IMR-90 (cell line): ENCODE data around the gene TMEM95. TPM values are rescaled to one million over a fixed set of nuclear protein-coding genes. Genes with fewer than 3 reads are reported as not detected.
A peak's percentile ranks its signal among the peaks of the same experiment; 100 is the strongest.

ENCODE experiments used
- ATAC-seq: fragments of 200-7000 bp; cut with Tn5 transposase; 2 replicates; pipeline ENCODE4 v1.9.1; 2020; ENCODE audit warnings: low read depth, mild to moderate bottlenecking, moderate library complexity
- BruUV-seq: library from RNA; stranded (reverse); fragments of 400-500 nt; replicated peaks from 2 replicates; lab custom pipeline; 2021; lab: Mats Ljungman, UMichigan
- CTCF ChIA-PET: fragments of 300-600 bp; formaldehyde crosslinking; extraction: SDS; loops from one replicate; lab custom pipeline; 2021; ENCODE audit warnings: antibody characterized with exemption; lab: Yijun Ruan, JAX
- POLR2A ChIA-PET: fragments of 300-600 bp; sonication (Branson Sonifier 250); formaldehyde crosslinking; loops from one replicate; lab custom pipeline; 2022; ENCODE audit warnings: antibody characterized with exemption; ENCODE audit not compliant: unreplicated experiment; lab: Charles Lee
- DNase-seq: peaks from one replicate; pipeline ENCODE4 v3.0.0; 2013
- H2AFZ ChIP-seq: replicated peaks from 2 replicates; pipeline ENCODE3; 2013; ENCODE audit warnings: low read length, mild to moderate bottlenecking; ENCODE audit not compliant: poor library complexity
- H2AK5ac ChIP-seq: 2 replicates; pipeline ENCODE4 v1.6.1; 2013; ENCODE audit warnings: low read depth, low read length, inconsistent platforms
- H2AK9ac ChIP-seq: replicated peaks from 2 replicates; pipeline ENCODE3; 2013; ENCODE audit warnings: mild to moderate bottlenecking, low read depth, low read length, moderate library complexity; ENCODE audit not compliant: poor library complexity
- H2BK120ac ChIP-seq: 2 replicates; pipeline ENCODE4 v1.6.1; 2013; ENCODE audit warnings: low read depth, low read length, inconsistent platforms
- H2BK15ac ChIP-seq: 3 replicates; pipeline ENCODE4 v1.6.1; 2013; ENCODE audit warnings: low read depth, low read length, inconsistent platforms
- H2BK20ac ChIP-seq: 2 replicates; pipeline ENCODE4 v1.6.1; 2013; ENCODE audit warnings: low read depth, mild to moderate bottlenecking, inconsistent platforms, low read length, moderate library complexity
- H2BK5ac ChIP-seq: 2 replicates; pipeline ENCODE4 v1.6.1; 2013; ENCODE audit warnings: mild to moderate bottlenecking, low read depth, low read length, inconsistent platforms; ENCODE audit not compliant: poor library complexity, severe bottlenecking
- H3K14ac ChIP-seq: replicated peaks from 2 replicates; pipeline ENCODE4 v1.6.1; 2013; ENCODE audit warnings: low read depth, low read length, inconsistent platforms
- H3K18ac ChIP-seq: 2 replicates; pipeline ENCODE4 v1.6.1; 2013; ENCODE audit warnings: low read depth, low read length, control low read depth
- H3K23ac ChIP-seq: 2 replicates; pipeline ENCODE4 v1.6.1; 2013; ENCODE audit warnings: low read depth, low read length, inconsistent platforms
- H3K27ac ChIP-seq: 2 replicates; pipeline ENCODE4 v1.5.1; 2013; ENCODE audit warnings: mild to moderate bottlenecking, control low read depth, low read length; ENCODE audit not compliant: insufficient read depth
- H3K27me3 ChIP-seq: 2 replicates; pipeline ENCODE4 v1.6.1; 2013; ENCODE audit warnings: low read length; ENCODE audit not compliant: control insufficient read depth, insufficient read depth
- H3K36me3 ChIP-seq: 2 replicates; pipeline ENCODE4 v1.6.1; 2013; ENCODE audit warnings: low read length, mixed read lengths; ENCODE audit not compliant: control insufficient read depth, insufficient read depth
- H3K4ac ChIP-seq: 2 replicates; pipeline ENCODE4 v1.6.1; 2013; ENCODE audit warnings: low read depth, low read length, inconsistent platforms
- H3K4me1 ChIP-seq: 2 replicates; pipeline ENCODE4 v1.6.1; 2013; ENCODE audit warnings: low read length, mixed read lengths; ENCODE audit not compliant: control insufficient read depth, insufficient read depth
- H3K4me2 ChIP-seq: 2 replicates; pipeline ENCODE4 v1.6.1; 2013; ENCODE audit warnings: low read depth, mild to moderate bottlenecking, control low read depth, low read length, moderate library complexity
- H3K4me3 ChIP-seq: 2 replicates; pipeline ENCODE4 v1.5.1; 2013; ENCODE audit warnings: low read depth, mild to moderate bottlenecking, control low read depth, low read length, moderate library complexity; ENCODE audit not compliant: insufficient read depth
- H3K56ac ChIP-seq: 2 replicates; pipeline ENCODE4 v1.6.1; 2013; ENCODE audit warnings: low read length, inconsistent platforms; ENCODE audit not compliant: insufficient read depth; ENCODE audit errors: extremely low read depth
- H3K79me1 ChIP-seq, 2 experiments: 2 replicates each; pipeline ENCODE4 v1.6.1; 2013; ENCODE audit warnings: low read length in 2 of 2, inconsistent platforms in 1 of 2, low read depth in 1 of 2
- H3K9ac ChIP-seq: 2 replicates; pipeline ENCODE4 v1.6.1; 2013; ENCODE audit warnings: low read depth, low read length, control low read depth
- H3K9me1 ChIP-seq: 2 replicates; pipeline ENCODE4 v1.6.1; 2013; ENCODE audit warnings: low read length, inconsistent platforms; ENCODE audit not compliant: insufficient read depth
- H3K9me3 ChIP-seq: 2 replicates; pipeline ENCODE4 v1.6.1; 2013; ENCODE audit warnings: low read length; ENCODE audit not compliant: control insufficient read depth, insufficient read depth
- H4K20me1 ChIP-seq: 2 replicates; pipeline ENCODE4 v1.6.1; 2013; ENCODE audit warnings: low read length, inconsistent platforms; ENCODE audit not compliant: insufficient read depth
- H4K5ac ChIP-seq: 2 replicates; pipeline ENCODE4 v1.6.1; 2013; ENCODE audit warnings: mild to moderate bottlenecking, low read depth, low read length, control low read depth
- H4K8ac ChIP-seq, 2 experiments: 2 replicates each; pipeline ENCODE4 v1.6.1; 2013; ENCODE audit warnings: low read depth in 2 of 2, low read length in 2 of 2, control low read depth in 1 of 2, inconsistent platforms in 1 of 2
- H4K91ac ChIP-seq: 2 replicates; pipeline ENCODE4 v1.6.1; 2013; ENCODE audit warnings: low read depth, low read length, inconsistent platforms; ENCODE audit not compliant: insufficient read depth
- BHLHE40 ChIP-seq: fragments of 150-350 bp; IDR thresholded peaks from 2 replicates; pipeline ENCODE4 v1.6.1; 2016; ENCODE audit warnings: mild to moderate bottlenecking, low read depth, low read length
- RAD21 ChIP-seq: IDR thresholded peaks from 2 replicates; pipeline ENCODE4 v1.6.1; 2012; ENCODE audit warnings: low read length, improper control_type of control experiment
- RCOR1 ChIP-seq: IDR thresholded peaks from 2 replicates; pipeline ENCODE4 v1.6.1; 2012; ENCODE audit warnings: mild to moderate bottlenecking, low read length, improper control_type of control experiment; ENCODE audit not compliant: insufficient replicate concordance
- RFX5 ChIP-seq: IDR thresholded peaks from 2 replicates; pipeline ENCODE4 v1.8.0; 2012; ENCODE audit warnings: low read depth, mild to moderate bottlenecking, low read length, moderate library complexity
- SMC3 ChIP-seq: fragments of 150-350 bp; IDR thresholded peaks from 2 replicates; pipeline ENCODE4 v1.6.1; 2016; ENCODE audit warnings: low read depth, mild to moderate bottlenecking, antibody characterized with exemption, low read length, moderate library complexity
- WGBS, 2 experiments: methylation state at CpG; one replicate each; pipeline versions ENCODE4 v1.1.5 to v1.1.7; 2013; ENCODE audit warnings: missing lambda C conversion rate in 2 of 2; ENCODE audit not compliant: insufficient read length in 1 of 2; ENCODE audit errors: extremely low coverage in 2 of 2; 5-methylcytosine and 5-hydroxymethylcytosine counted together
- dilution Hi-C: fragments of 300-500 bp; cut with HindIII; formaldehyde crosslinking; loops from one replicate; pipeline ENCODE4 v1.14.3; 2018; ENCODE audit warnings: low sequenced_read_pairs; ENCODE audit not compliant: unreplicated experiment
- in situ Hi-C: fragments of 300-500 bp; cut with MboI; formaldehyde crosslinking; loops from 3 replicates; pipeline ENCODE4 v1.14.3; 2019; ENCODE audit warnings: low sequenced_read_pairs, inconsistent platforms, mixed read lengths
- intact Hi-C: fragments of 100-400 bp; cut with micrococcal nuclease; formaldehyde crosslinking; loops from 2 replicates; pipeline ENCODE4 v1.10.0; 2022
- polyA plus RNA-seq, 3 experiments: library from polyadenylated mRNA; depleted of rRNA; stranded (reverse); fragments of >200 nt; gene quantifications; 2 replicates each; pipeline ENCODE4 v1.2.3, GENCODE V29; 2012; ENCODE audit warnings: low replicate concordance in 1 of 3
- total RNA-seq: library from RNA; depleted of rRNA; stranded (reverse); fragments of >200 nt; gene quantifications from 2 replicates; pipeline ENCODE4 v1.2.3, GENCODE V29; 2012
- TF ChIP-seq, protein P1 (sequence below): fragments of 150-350 bp; IDR thresholded peaks from 2 replicates; pipeline ENCODE4 v1.6.1; 2016; ENCODE audit warnings: low read depth, mild to moderate bottlenecking, low read length, moderate library complexity, borderline replicate concordance

TMEM95 gene
- total and polyA plus RNA-seq, 2 of the 4 experiments (the other 2 are of a cell fraction), result not detected

DNA sequence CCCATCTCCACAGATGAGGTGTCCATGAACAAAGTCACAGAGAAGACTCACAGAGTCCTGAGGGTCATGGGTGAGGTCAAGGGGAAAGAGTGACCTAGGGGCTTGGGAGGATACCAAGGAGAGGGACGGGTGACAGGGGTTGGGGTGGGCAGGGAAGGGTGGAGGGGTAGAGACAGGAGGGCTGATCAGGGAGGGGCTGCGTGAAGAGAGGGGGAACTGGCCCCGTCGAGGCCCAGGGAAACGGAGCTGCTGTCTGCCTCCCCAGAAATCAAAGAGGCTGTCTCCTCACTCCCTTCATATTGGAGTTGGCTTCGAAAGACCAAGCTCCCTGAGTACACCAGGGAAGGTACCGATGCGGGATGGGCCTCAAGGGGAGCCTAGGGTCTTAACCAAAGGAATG, 617 bp downstream of the TMEM95 start:
- Histone ChIP-seq H4K20me1 (peaks cover 18% of the 10 kb centered on the region), H2AK9ac (peak overlapping the region; percentile 91), H4K91ac (peak overlapping the region; percentile 60; the same call in 1 of the 2 replicates), H3K14ac (peak overlapping the region; percentile 42; the same call in 1 of the 2 replicates), H2BK120ac (no peak overlapping the region), H2BK5ac (peak overlapping the region; percentile 30), H3K36me3 (no peaks in the 10 kb centered on the region), H4K8ac (peak overlapping the region in 1 of 2 experiments; percentile 29; a peak in 1 of 4 replicates), H3K4ac (peak overlapping the region; percentile 55), H3K9me3 (no peaks in the 10 kb centered on the region), H3K9ac (no peak overlapping the region; the same call in 1 of the 2 replicates), H3K23ac (no peak overlapping the region), H2AK5ac (peak overlapping the region; percentile 53; the same call in 1 of the 2 replicates), H2BK20ac (no peak overlapping the region), H3K27me3 (no peaks in the 10 kb centered on the region), H4K5ac (0 out of 2 replicates have a peak overlapping the region, but pooled peaks have one; percentile 26), H3K4me2 (no peak overlapping the region), H3K4me3 (no peak overlapping the region), H3K9me1 (peaks cover 21% of the 10 kb centered on the region), H3K4me1 (peaks cover 32% of the 10 kb centered on the region), H3K18ac (no peak overlapping the region), H2BK15ac (peak overlapping the region; percentile 21; the same call in 1 of the 3 replicates), H3K27ac (0 out of 2 replicates have a peak overlapping the region, but pooled peaks have one; percentile 6), H3K56ac (no peak overlapping the region), H2AFZ (peak overlapping the region; percentile 83), H3K79me1 (peaks cover 20 to 46% of the 10 kb centered on the region in 2 experiments; a peak in 3 of 4 replicates)
- dilution Hi-C loops (no loop called here), intact Hi-C loops (no loop called here), in situ Hi-C loops (loop anchor here (5.0 to 10.0 kb wide), 2 partner anchors 37 to 199 kb away; partner anchors contain the start of genes PLSCR3 and TNFSF13)
- no peak for DNase-seq
- BruUV-seq, result no TSS peak
- TF ChIP-seq BHLHE40, result no peak
- no peak for TF ChIP-seq SMC3
- TF ChIP-seq RCOR1, result no peak
- TF ChIP-seq, protein P1, sequence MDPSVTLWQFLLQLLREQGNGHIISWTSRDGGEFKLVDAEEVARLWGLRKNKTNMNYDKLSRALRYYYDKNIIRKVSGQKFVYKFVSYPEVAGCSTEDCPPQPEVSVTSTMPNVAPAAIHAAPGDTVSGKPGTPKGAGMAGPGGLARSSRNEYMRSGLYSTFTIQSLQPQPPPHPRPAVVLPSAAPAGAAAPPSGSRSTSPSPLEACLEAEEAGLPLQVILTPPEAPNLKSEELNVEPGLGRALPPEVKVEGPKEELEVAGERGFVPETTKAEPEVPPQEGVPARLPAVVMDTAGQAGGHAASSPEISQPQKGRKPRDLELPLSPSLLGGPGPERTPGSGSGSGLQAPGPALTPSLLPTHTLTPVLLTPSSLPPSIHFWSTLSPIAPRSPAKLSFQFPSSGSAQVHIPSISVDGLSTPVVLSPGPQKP, result no peak
- no peak for TF ChIP-seq RFX5
- TF ChIP-seq RAD21, result no peak
- ATAC-seq, result no peak
- ChIA-PET CTCF (interaction anchor here (0.6 to 4.1 kb wide), 6 partner anchors 16 to 205 kb away, joined by 3 to 19 read pairs (median 4); partner anchors contain the start of gene SENP3), POLR2A (no interaction called here)
- 86% methylated on average over 1 of the region's 8 CpGs; no CpG with 5 or more reads in 1 of the 2 experiments for WGBS, 2 experiments
